NCI-H128 (cell line): ENCODE data around the gene CECR2.

Experiments
- DNase-seq: peaks from one replicate; lab custom pipeline; 2025; ENCODE audit not compliant: unreplicated experiment; lab: John Stamatoyannopoulos, UW

Gene CECR2

GRCh38 chr22:17590586-17590985, 221.3 kb downstream of the CECR2 start:
- DNase-seq, result no peak

GRCh38 chr22:17592201-17592600, 222.9 kb downstream of the CECR2 start:
- no peak for DNase-seq

- DNase-seq, result no peak
Measured at GRCh38 chr22:17596226-17596625, 227.0 kb downstream of the CECR2 start.

GRCh38 chr22:17597217-17597616, 228.0 kb downstream of the CECR2 start:
- no peak for DNase-seq

- DNase-seq, result no peak
Measured at GRCh38 chr22:17598318-17598717, 229.1 kb downstream of the CECR2 start.

- DNase-seq, result no peak
Measured at GRCh38 chr22:17601031-17601430, 231.8 kb downstream of the CECR2 start.

GRCh38 chr22:17603668-17604067, 234.4 kb downstream of the CECR2 start:
- DNase-seq, result no peak

- no peak for DNase-seq
Measured at GRCh38 chr22:17606496-17606895, 237.2 kb downstream of the CECR2 start.
